ENCODE results near the gene PILRA.
"Not testable (repeated sequence)": the region's sequence is repeated elsewhere in the genome, so short reads cannot be mapped to it uniquely, and the experiment has no call there.

DNA sequence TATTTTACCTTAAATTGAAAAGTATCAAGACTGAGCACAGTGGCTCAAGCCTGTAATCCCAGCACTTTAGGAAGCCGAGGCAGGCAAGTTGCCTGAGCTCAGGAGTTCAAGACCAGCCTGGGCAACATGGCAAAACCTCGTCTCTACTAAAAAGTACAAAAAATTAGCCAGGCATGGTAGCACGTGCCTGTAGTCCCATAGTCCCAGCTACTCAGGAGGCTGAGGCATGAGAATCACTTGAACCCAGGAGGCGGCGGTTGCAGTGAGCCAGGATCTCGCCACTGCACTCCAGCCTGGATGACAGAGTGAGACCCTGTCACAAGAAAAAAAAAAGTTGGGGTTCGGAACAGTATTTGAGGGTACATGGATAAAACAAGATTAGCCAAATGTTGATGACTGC, 66.0 kb downstream of the PILRA start:
- TF ChIP-seq, protein P1, sequence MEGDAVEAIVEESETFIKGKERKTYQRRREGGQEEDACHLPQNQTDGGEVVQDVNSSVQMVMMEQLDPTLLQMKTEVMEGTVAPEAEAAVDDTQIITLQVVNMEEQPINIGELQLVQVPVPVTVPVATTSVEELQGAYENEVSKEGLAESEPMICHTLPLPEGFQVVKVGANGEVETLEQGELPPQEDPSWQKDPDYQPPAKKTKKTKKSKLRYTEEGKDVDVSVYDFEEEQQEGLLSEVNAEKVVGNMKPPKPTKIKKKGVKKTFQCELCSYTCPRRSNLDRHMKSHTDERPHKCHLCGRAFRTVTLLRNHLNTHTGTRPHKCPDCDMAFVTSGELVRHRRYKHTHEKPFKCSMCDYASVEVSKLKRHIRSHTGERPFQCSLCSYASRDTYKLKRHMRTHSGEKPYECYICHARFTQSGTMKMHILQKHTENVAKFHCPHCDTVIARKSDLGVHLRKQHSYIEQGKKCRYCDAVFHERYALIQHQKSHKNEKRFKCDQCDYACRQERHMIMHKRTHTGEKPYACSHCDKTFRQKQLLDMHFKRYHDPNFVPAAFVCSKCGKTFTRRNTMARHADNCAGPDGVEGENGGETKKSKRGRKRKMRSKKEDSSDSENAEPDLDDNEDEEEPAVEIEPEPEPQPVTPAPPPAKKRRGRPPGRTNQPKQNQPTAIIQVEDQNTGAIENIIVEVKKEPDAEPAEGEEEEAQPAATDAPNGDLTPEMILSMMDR (IDR thresholded peaks at IDR 0.05), result not testable (repeated sequence)
- TF ChIP-seq POLR2AphosphoS5, POLR2A (IDR thresholded peaks at IDR 0.05): not testable (repeated sequence)

All from gastroesophageal sphincter (tissue), 3 donors.